Renal cortical epithelial cell (primary cell): ENCODE measurements around the gene SLC16A10. TPM values are rescaled to one million over a fixed set of nuclear protein-coding genes. Genes with fewer than 3 reads are reported as not detected.
"Not testable (repeated sequence)": the region's sequence is repeated elsewhere in the genome, so short reads cannot be mapped to it uniquely, and the experiment has no call there.

Experiments used
- DNase-seq: peaks from one replicate; pipeline ENCODE4 v3.0.0-alpha.2; 2011; ENCODE audit warnings: low read depth
- total RNA-seq: library from RNA; depleted of rRNA; stranded (reverse); fragments of >200 nt; gene quantifications from 2 replicates; pipeline ENCODE4 v1.2.3, GENCODE V29; 2014

Gene SLC16A10
- total RNA-seq, 1 donor from 2014 or later: 1.1 TPM

DNA sequence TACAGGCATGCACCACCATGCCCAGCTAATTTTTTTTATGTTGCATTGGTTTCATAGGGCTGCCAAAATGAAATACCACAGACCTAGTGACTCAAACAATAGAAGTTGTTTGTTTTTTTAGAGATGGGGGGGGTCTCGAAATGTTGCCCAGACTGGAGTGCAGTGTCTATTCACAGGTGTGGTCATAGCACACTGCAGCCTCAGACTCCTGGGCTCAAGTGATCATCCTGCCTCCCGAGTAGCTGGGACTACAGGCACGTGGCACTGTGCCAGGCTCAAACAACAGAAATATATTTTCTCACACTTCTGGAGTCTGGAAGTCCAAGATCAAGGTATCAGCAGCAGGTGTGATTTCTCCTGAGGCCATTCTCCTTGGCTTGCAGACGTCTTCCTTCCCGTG is 6.6 kb upstream of the SLC16A10 start:
- peak; percentile 22 for DNase-seq

DNA sequence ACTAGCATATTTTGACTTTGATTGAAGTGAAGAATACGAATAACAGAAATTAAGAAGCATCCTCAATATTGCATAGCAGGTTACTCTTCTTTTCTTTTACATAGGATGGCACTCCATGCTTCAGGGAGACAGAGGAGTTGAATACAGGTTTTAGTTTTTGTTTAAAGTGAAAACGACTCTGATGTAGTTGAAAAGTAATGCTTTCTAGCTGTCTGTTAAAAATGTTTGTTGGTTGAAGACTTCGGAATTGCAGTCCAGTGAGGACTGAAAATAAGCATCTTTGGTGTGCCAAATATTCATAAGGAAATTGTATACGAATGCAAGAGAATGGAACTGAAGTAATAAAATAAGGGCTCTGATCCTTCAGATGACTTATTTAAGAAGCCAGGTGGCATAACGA is 618 bp upstream of the SLC16A10 start:
- DNase-seq: no peak

DNA sequence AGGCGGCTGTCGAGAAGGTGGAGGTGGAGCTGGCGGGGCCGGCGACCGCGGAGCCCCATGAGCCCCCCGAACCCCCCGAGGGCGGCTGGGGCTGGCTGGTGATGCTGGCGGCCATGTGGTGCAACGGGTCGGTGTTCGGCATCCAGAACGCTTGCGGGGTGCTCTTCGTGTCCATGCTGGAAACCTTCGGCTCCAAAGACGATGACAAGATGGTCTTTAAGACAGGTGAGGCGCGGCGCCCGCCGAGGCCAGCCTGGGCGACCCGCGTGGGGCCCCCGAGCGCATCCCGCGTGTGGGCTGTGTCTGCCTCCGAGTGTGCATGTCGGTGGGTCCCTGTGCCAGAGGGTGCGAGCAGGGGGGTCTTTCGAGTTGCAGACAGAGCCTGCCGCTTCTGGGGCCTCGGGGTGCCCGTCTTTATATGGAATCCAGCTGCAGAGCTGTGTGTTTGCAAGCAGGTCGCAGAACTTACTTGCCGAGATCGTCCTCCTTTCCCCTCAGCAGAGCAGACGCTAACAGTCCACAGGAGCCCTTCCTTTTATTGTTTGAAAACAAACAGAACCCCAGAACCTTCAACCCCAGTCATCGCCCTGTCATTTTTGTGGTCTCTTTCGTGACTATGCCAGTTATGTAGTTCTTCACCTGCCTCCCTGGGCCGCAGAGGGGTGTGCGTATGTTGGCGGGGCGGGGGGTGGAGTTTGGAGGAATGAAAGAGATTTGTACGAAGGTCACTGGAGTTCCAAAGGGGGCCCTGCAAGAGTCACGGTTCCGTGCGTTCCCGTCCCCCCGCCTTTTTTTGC is 766 bp downstream of the SLC16A10 start:
- peak; percentile 13 for DNase-seq

DNA sequence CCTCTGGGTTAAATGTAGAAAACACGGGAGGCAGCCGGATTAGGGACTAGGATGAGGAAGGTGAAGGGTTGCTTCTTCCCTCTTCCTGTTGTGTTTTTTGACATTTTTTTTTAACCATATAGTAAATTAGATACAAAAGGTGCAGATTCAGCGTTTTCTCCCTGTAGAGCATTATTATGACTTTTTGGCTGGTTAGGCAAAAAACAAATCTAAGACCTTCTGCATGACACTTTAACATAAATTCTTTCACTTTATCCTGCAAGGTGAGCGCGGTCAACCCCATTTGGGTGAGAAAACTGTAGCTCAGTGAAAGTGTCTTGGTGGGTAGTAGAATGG is 1.3 kb downstream of the SLC16A10 start:
- DNase-seq: no peak

DNA sequence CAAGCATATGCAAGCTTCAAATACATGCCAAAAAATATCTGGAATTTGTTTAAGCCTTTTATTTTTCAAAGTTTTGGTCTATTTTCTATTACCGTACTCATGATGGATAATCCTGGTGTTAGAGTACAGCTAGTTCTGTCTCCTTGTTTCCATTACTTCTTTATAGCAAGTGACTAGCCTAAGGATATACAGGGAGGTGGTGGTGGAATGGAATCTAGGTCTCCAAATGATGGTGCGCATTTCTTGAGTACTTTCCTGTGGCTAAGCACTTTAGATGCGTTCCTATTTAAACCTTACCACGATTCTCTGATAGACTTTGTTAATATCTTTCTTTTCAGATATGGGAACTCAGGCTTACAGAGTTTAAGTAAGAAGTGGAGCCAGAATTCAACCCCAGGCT is 3.5 kb downstream of the SLC16A10 start:
- DNase-seq: no peak

DNA sequence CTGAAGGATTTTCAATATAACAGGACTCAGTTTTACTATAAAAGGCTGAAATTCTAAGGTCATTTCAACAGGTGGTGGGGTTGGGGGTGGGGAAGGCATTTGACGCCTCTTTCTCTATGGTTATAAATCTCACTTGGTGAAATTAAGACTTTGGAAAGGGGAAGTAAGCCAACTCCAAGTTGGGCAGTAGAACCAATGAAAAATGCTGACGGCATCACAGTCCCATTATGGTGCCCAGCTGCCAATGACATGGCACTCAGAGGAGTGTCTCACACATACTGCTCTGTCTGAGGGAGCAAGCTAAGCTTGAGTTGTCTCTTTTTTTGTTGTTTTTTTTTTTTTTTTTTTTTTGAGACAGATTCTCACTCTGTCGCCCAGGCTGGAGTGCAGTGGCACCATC is 4.7 kb downstream of the SLC16A10 start:
- no peak for DNase-seq

DNA sequence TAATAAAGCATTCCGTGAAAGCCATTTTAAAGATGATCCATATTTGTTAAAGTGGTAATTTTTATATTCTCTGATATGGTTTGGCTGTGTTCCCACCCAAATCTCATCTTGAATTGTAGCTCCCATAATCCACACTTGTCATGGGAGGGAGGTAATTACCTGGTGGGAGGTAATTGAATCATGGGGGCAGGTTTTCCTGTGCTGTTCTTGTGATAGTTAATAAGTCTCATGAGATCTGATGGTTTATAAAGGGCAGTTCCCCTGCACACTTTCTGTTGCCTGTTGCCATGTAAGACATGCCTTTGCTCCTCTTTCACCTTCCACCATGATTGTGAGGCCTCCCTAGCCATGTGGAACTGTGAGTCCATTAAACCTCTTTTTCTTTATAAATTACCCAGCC is 8.2 kb downstream of the SLC16A10 start:
- DNase-seq: not testable (repeated sequence)

DNA sequence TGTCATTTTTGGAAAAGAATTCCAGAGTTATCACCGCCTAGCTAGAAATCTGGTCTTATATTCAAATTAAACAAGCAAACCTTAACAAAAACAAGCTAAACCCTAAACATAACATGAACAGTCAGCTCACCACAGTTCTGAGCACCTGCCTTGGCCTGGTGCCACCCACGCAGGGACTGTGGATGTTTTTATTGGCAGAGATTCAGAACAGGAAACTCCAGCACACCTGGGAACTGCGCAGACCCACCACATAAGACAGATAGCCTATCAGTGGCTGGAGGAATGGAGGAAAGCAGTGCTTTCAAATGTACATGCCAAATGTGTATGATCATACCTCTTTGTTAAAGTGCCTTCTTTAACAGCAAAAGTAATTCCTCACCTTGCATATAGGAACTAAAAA is 8.9 kb downstream of the SLC16A10 start:
- DNase-seq: peak; percentile 59

DNA sequence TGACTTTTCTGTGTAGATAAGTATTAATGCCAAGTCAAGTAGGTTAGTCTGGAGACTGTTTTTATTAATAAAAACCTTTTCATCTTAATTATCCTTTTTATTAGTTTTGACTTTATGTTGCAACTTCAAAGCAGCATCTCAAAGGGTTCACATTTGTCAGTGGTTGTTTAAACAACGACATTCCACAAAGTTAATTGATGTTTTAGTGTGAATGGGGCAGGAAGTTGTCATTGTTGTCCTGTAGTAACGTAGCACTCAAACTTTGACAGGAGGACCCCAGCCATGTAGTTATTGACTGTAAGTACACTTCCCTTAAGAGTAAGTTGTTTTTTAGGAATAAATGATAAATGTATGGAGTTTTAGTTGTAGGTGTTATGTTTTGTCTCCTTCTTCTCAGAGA is 11.3 kb downstream of the SLC16A10 start:
- DNase-seq: no peak

DNA sequence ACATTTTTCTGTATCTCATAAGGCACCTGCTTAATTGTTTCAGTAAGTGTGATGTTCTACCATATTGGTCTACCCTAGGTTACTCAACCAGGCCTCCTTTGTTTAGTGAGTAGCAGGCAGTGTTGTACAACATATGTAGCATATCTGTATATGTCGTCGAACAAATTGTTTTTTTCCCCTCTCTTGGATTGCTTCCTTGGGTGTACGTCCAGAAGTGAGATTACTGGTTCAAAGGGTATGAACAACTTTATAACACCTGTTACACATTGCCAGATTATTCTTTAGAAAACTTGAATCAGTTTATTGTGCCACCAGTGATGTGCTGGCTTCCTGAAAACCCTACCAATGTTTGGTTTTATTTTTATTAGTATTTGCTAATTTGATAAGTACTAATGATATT is 14.7 kb downstream of the SLC16A10 start:
- no peak for DNase-seq

DNA sequence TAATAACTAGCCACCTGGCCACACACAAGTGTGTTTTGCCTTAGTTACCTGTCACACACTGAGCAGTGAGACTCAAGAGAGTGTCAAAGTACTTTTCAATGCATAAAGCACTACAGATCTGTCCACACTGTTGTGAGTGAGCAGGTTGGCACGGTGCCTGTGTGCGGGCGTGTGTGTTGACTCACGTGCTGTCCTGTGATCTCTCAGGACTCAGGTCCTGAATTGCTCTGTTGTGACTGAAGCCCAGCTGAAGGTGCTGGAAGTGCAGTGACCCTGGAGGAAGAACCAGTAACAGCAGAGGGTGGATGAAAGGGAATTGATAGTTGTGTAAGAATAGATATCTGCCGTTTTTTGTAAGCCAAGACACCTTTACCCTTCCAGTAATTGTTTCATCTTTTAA is 18.3 kb downstream of the SLC16A10 start:
- peak; percentile 85 for DNase-seq

DNA sequence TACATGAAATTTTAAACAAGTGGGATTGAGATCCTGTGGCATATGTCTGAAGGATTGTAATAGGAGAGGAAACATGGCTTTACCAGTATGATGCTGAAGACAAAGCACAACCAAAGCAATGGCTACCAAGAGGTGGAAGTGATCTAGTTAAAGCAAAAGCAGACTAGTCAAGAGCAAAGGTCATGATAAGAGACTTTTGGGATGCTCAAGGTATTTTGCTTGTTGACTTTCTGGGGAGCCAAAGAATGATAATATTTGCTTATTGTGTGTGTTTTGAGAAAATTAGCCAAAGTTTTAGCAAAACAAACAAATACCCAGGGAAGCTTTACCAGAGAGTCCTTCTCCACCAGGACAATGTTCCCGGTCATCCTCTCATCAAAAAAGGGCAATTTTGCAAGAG is 20.3 kb downstream of the SLC16A10 start:
- DNase-seq: no peak

DNA sequence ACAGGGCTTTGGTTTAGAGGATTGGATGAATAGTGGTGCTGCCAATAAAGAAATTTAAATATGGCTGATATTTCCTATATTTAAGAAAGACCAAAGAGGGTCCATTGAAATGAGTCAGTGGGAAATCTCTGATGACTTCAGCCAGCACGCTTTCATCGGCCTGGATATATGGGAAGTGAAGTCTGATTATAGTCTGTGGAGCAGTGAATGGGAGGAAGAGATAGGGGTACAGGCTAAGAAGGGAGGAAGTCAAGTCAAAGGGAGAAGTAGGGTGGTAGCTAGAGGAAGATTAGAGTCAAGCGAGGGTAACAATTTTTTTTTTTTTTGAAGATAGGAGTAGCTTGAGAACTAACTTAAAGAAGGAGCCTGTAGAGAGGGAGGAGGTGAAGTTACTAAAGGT is 22.7 kb downstream of the SLC16A10 start:
- DNase-seq: no peak

DNA sequence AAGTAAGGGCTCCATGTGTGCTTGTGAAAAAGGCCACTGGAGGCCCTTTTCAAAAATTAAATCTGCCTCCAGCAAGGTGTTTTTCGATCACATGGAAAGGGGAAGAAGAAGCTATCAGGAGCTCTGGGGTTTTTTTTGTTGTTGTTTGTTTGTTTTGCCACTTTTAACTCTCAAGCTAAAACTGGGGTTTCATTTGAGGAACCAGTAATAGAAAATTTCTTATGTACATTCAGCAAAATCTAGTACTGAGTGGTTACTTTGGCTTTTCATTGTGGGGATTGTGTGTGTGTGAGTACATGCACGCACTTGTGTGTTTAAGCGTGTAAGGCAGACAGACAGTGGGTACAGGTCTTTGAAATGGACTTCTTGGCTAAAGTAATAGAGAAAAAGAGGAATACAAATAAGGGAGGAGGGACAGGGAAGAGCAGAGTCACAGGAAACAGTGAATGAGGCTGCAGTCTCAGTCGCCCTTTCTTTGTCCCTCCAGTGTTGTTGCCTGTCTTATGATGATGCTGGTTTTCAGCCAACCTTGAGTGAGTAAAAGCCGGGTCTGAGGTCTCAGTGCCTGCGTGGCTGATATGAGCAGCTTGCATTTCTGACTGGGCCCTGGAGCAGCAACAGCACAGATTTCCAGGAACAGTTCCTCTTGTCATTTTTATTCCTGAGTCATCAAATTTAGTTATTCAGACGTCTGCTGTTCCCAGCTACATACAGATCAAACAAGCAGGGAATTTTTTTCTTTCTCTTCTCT is 26.2 kb downstream of the SLC16A10 start:
- peak; percentile 67 for DNase-seq

DNA sequence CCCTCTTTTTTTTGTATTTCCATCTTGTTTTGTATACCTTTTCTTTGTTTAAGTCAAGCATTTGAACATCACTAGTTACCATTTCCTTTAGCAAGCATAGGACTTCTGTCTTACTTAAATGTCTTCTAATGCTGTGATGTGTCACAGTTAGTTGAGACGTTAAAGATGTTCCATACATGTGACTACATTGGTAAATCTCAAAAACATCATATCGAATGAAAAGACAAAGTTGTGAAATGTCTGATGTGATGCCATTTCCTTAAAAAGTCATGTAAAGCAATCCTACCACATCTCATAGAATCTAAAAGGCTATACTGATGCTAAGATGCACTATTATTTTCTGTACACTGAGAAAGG is 26.8 kb downstream of the SLC16A10 start:
- DNase-seq: no peak

DNA sequence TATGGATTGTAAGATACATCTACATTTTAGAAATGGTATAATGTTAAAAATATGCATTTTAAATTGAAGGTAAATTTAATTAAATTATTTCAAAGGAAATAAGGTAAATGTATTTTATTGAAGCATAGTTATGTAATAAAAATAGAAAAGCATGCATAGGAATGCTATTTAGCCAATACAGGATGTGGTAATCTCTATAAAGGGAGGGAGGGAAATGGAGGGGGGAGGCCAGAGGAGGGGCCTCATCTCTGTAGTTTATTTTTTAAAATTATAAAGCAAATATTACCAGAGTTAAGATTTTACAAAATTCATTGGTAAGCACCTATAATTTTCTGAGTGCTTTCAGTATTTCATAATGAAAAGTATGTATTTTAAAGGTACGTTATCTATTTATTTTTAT is 27.2 kb downstream of the SLC16A10 start:
- no peak for DNase-seq

DNA sequence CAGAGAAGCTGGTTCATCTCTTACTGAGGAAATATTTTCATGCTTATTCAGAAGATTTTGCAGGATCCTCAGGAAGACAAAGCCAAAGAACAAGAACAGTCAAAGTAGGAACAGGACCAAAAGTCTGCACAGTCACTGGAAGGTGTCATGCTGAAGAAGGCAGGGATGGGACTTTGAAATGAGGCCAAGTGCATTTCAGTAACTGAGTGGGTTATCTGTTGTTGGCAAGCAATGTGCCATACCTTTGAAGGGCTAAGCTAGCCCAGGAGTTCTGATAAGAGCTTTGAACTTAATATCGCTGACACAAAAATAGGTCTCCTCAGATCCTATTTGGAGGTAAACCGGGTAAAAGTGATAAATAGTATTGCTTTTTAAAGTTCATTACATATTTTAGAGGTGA is 31.5 kb downstream of the SLC16A10 start:
- DNase-seq: no peak

DNA sequence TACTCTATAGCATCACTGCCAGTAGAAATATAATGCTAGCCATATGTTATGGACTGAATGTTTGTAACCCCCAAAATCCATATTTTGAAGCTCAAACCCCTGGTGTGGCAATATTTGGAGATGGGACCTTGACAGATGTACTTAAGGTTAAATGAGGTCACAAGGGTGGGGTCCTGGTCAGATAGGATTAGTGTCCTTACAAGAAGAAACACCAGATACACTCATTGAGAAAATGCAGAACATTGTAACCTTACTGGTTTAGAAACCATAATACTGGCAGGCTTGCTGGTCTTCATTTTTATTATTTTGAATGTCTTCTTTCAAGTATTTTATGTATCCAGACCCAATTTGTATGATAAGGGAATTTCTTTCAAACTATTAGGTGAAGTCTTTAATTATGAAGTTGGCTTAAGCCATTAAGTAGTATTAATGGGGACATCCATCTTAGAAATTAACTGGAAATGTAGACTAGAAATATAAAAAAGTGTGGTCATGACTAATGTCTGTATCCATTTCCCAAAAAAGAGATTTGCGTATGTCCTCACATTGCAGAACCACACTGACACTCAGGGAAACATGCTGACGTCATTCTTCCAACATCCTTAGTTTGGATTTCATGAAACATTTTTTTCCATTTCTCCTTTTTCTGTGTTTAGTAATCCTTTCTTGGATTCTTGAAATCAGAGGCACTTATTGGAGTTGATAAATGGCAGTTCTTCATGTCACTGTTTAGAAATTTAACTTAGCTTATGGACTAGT is 32.4 kb downstream of the SLC16A10 start:
- DNase-seq: no peak

DNA sequence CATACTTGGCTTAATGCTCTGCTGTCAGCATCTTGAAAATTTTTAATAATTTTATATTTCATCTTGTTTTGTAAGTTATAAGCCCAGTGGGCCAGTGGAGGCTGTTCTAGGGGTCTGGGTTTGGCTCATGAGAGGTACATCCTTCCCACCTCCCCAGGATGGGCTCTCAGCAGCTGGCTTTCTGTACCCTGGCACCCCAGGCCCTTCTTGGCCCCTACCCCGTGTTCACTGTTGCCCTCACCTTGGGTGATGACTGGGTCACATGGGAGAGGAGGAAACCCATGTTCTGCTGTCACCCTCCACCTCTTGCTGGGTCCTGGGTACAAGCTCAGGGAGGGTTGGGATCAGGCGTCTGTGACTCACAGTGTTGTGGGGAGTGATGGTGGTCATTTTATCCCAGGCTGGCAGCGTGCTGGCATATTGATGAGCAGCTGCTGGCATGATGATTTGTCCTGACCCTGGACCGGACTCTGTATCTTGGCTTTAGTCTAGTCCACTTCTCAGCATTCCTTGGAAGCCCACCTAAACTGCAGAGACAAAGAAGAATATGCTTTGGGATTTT is 34.6 kb downstream of the SLC16A10 start:
- DNase-seq: no peak

DNA sequence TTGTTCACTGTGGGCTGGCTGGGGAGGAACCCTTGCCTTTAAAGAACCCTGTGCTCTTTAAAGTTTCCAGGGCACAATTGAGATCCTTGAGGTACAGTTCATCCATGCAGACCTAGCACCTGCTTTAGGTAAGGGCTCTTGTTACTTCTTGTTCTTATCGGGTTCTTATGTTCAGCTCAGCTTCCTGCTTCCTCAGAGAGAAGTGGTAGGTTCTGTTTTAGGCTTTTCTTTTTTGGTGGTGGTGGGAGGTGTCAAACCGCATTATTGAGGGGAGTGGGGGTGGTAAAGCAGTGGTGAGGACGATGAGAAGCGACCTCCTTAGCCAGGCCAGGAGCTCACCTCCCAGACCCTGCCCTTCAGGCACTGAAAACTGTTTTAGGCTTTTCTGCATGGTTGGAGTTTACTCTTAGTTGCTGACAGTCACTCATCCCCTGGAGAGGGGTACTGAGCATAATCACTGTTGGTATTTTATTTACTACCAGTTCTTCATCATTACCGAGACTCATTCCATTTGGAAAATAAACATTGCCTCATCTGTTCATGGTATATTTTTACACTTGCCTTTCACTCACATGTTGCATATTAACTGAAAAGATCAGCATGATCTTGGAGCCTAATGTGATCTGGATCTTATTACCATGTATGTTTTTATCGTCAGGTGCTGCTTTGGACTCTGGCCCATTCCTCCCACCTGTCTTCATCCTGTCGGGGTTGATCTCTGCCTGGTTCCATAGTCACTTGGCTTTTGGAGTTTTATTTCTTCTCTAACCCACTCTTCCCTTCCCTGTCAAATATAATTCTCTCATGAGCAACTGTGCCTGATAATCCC is 35.4 kb downstream of the SLC16A10 start:
- no peak for DNase-seq

DNA sequence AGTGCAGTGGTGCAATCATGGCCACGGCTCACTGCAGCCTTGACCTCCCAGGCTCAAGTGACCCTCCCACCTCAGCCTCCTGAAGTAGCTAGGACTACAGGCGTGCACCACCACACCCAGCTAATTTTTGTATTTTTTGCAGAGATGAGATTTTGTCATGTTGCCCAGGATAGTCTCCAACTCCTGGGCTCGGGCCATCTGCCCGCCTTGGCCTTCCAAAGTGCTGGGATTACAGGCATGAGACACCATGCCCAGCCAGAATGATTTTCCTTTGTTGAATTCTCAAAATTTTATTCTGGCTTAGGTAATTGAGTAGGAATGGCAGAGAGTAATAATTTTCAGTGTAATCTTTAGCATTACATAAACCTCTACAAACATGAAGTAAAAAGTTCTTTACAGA is 37.1 kb downstream of the SLC16A10 start:
- DNase-seq: no peak

DNA sequence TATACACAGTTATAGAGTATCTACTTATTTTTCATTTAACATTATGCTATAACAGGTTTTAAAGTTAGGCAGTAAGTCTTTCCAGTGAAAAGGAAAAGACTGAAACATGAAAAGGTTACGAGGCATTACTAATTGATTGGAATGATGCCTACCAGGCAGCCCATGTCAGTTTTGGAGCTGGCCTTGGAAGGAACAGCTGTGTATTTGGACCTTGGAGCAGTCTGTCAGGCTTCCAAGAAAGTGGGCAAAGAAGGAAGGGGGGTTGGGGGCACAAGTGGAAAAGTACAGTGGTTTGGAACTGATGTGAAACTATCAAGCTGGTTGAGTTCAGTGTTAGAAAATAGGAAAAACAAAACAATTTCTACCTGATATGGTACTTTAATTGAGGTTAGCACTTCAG is 41.7 kb downstream of the SLC16A10 start:
- DNase-seq: peak; percentile 77
